Loucy (cell line): ENCODE data around the gene ZC2HC1B.

Experiments used
- CTCF ChIP-seq: fragments of 200-600 bp; sonication (generic); conservative IDR thresholded peaks from 2 replicates; pipeline ENCODE4 v1.5.1; 2014; ENCODE audit warnings: mild to moderate bottlenecking, antibody characterized with exemption, low read length
- EZH2phosphoT487 ChIP-seq: fragments of 200-600 bp; IDR thresholded peaks from 2 replicates; pipeline ENCODE4 v1.6.1; 2018; ENCODE audit warnings: antibody characterized with exemption, mild to moderate bottlenecking, moderate library complexity, borderline replicate concordance

GRCh38 chr6:143970456-143971218, 106.4 kb downstream of the ZC2HC1B start:
- TF ChIP-seq CTCF (no peak), EZH2phosphoT487 (no peak)
